HepG2 (cell line): ENCODE data around the gene MYBL2. TPM values are rescaled to one million over a fixed set of nuclear protein-coding genes. Genes with fewer than 3 reads are reported as not detected.

ENCODE experiments used
- CAMTA2 ChIP-seq: sonication (generic); formaldehyde crosslinking; IDR thresholded peaks from 2 replicates; pipeline ENCODE4 v1.4.0; 2020; ENCODE audit warnings: mild to moderate bottlenecking, missing genetic modification reagents, borderline replicate concordance
- CBFB ChIP-seq: sonication (generic); formaldehyde crosslinking; IDR thresholded peaks from 2 replicates; pipeline ENCODE4 v1.4.0; 2020; ENCODE audit warnings: missing genetic modification reagents
- ETV5 ChIP-seq: IDR thresholded peaks from 2 replicates; pipeline ENCODE4 v1.6.1; 2018; ENCODE audit warnings: missing biosample characterization, missing genetic modification reagents, inconsistent platforms, borderline replicate concordance
- GABPB1 ChIP-seq: IDR thresholded peaks from 2 replicates; pipeline ENCODE4 v1.6.1; 2016; ENCODE audit warnings: mild to moderate bottlenecking, missing genetic modification reagents, moderate library complexity, missing compliant biosample characterization
- MAFK ChIP-seq, 2 experiments: IDR thresholded peaks in 1 of 2; conservative IDR thresholded peaks in 1 of 2; 2 replicates each; pipeline ENCODE4 v1.6.1; 2011; ENCODE audit warnings: improper control_type of control experiment in 2 of 2, low read length in 2 of 2
- MBD4 ChIP-seq: IDR thresholded peaks from 2 replicates; pipeline ENCODE4 v1.6.1; 2012; ENCODE audit warnings: low read length, inconsistent platforms, borderline replicate concordance
- PHF8 ChIP-seq: sonication (generic); formaldehyde crosslinking; IDR thresholded peaks from 2 replicates; pipeline ENCODE4 v1.5.0; 2020; ENCODE audit warnings: missing genetic modification reagents
- RAD51 ChIP-seq: fragments of 450-650 bp; IDR thresholded peaks from 2 replicates; pipeline ENCODE4 v1.6.1; 2016; ENCODE audit warnings: borderline replicate concordance
- ZFP37 ChIP-seq: sonication (generic); formaldehyde crosslinking; IDR thresholded peaks from 2 replicates; pipeline ENCODE4 v1.4.0; 2020; ENCODE audit warnings: missing genetic modification reagents, borderline replicate concordance
- ZNF430 ChIP-seq: sonication (generic); formaldehyde crosslinking; IDR thresholded peaks from 2 replicates; pipeline ENCODE4 v1.9.0; 2021; ENCODE audit warnings: mild to moderate bottlenecking, missing genetic modification reagents
- polyA plus RNA-seq, 8 experiments: library from polyadenylated mRNA; depleted of rRNA in 3 of 8; stranded (reverse) in 7 of 8; unstranded in 1 of 8; fragments of >200 nt; fragmentation: Illumina TruSeq in 4 of 8; extraction: Trizol in 4 of 8; gene quantifications; 2 replicates each; pipeline versions ENCODE4 v1.2.1 to v1.2.3, GENCODE V29; 2011 to 2016; ENCODE audit warnings: low read depth in 4 of 8, missing spikeins in 1 of 8, mixed read lengths in 1 of 8; ENCODE audit not compliant: insufficient read depth in 1 of 8
- total RNA-seq, 5 experiments: library from RNA; depleted of rRNA; stranded (reverse); fragments of >200 nt; fragmentation: Illumina TruSeq; extraction: Trizol; gene quantifications; 2 replicates each; pipeline ENCODE4 v1.2.3, GENCODE V29; 2016; ENCODE audit warnings: low read depth in 1 of 5
- TF ChIP-seq, protein P1 (sequence below): sonication (generic); formaldehyde crosslinking; IDR thresholded peaks from 2 replicates; pipeline ENCODE4 v1.4.0; 2020; ENCODE audit warnings: missing genetic modification reagents, low read depth, mild to moderate bottlenecking, borderline replicate concordance
- TF ChIP-seq, protein P2 (sequence below): sonication (generic); formaldehyde crosslinking; IDR thresholded peaks from 2 replicates; pipeline ENCODE4 v1.8.1; 2022; ENCODE audit warnings: low read depth, mild to moderate bottlenecking, missing genetic modification reagents
- TF ChIP-seq, protein P3 (sequence below): sonication (generic); formaldehyde crosslinking; conservative IDR thresholded peaks from 2 replicates; pipeline ENCODE4 v1.4.0; 2020; ENCODE audit warnings: missing genetic modification reagents
- TF ChIP-seq, protein P4 (sequence below): sonication (generic); formaldehyde crosslinking; IDR thresholded peaks from 2 replicates; pipeline ENCODE4 v1.5.0; 2020; ENCODE audit warnings: mild to moderate bottlenecking, missing genetic modification reagents, borderline replicate concordance

The MYBL2 gene
- total and polyA plus RNA-seq, 2 of the 13 experiments (the other 11 are each of a cell fraction or from before 2014, with no cell fraction given): 11.9 to 66.2 TPM

DNA sequence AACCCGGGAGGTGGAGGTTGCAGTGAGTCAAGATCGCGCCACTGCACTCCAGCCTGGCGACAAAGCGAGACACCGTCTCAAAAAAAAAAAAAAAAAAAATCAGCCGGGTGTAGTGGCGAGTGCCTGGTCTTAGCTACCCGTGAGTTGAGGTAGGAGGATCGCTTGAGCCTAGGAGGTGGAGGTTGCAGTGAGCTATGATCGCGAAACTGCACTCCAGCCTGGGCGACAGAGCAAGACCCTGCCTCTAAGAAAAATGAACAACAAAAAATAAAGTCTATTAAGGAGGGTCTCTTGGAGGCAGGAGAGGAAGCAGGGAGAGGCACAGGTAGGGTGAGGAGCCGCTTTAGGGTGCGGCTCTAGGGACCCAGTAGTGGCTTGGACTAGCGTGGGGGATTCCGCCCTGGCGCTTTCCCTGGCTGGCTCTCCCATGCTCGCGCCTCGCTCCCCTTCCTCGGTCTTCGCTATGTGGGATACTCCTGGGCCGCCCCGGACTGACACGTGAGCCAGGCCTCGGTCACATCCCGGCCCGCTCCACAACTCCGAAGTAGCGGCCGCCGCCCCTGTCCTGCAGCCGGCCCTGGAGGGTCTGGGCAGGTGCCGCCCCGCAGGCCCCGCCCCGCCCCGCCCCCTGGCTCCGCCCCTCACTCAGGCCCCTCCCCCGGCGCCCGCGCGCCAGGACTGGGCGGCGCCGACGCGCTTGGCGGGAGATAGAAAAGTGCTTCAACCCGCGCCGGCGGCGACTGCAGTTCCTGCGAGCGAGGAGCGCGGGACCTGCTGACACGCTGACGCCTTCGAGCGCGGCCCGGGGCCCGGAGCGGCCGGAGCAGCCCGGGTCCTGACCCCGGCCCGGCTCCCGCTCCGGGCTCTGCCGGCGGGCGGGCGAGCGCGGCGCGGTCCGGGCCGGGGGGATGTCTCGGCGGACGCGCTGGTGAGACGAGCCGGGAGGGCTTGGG, at the start of gene MYBL2 (continued):
- TF ChIP-seq MAFK (conservative IDR thresholded peaks at IDR 0.05 in 1 of 2, IDR thresholded peaks at IDR 0.05 in 1 of 2; ENCODE audit: low read length in 2 of 2): no peak
- TF ChIP-seq, protein P1, sequence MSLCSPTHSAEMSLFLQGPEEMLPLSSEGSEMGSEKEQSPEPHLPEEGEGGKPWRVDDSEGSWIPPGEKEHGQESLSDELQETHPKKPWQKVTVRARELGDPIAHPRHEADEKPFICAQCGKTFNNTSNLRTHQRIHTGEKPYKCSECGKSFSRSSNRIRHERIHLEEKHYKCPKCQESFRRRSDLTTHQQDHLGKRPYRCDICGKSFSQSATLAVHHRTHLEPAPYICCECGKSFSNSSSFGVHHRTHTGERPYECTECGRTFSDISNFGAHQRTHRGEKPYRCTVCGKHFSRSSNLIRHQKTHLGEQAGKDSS (CRISPR knock-in tag): no peak
- TF ChIP-seq ETV5: peak; percentile 28; the same call in 1 of the 2 replicates
- peak; percentile 71 for TF ChIP-seq GABPB1 (CRISPR knock-in tag)
- peak; percentile 56; the same call in 1 of the 2 replicates for TF ChIP-seq CBFB (CRISPR knock-in tag)
- peak; percentile 79 for TF ChIP-seq PHF8 (CRISPR knock-in tag)
- peak; percentile 93; the same call in 1 of the 2 replicates for TF ChIP-seq CAMTA2
- TF ChIP-seq, protein P2, sequence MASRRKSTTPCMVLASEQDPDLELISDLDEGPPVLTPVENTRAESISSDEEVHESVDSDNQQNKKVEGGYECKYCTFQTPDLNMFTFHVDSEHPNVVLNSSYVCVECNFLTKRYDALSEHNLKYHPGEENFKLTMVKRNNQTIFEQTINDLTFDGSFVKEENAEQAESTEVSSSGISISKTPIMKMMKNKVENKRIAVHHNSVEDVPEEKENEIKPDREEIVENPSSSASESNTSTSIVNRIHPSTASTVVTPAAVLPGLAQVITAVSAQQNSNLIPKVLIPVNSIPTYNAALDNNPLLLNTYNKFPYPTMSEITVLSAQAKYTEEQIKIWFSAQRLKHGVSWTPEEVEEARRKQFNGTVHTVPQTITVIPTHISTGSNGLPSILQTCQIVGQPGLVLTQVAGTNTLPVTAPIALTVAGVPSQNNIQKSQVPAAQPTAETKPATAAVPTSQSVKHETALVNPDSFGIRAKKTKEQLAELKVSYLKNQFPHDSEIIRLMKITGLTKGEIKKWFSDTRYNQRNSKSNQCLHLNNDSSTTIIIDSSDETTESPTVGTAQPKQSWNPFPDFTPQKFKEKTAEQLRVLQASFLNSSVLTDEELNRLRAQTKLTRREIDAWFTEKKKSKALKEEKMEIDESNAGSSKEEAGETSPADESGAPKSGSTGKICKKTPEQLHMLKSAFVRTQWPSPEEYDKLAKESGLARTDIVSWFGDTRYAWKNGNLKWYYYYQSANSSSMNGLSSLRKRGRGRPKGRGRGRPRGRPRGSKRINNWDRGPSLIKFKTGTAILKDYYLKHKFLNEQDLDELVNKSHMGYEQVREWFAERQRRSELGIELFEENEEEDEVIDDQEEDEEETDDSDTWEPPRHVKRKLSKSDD (CRISPR knock-in tag): no peak
- TF ChIP-seq, protein P3, sequence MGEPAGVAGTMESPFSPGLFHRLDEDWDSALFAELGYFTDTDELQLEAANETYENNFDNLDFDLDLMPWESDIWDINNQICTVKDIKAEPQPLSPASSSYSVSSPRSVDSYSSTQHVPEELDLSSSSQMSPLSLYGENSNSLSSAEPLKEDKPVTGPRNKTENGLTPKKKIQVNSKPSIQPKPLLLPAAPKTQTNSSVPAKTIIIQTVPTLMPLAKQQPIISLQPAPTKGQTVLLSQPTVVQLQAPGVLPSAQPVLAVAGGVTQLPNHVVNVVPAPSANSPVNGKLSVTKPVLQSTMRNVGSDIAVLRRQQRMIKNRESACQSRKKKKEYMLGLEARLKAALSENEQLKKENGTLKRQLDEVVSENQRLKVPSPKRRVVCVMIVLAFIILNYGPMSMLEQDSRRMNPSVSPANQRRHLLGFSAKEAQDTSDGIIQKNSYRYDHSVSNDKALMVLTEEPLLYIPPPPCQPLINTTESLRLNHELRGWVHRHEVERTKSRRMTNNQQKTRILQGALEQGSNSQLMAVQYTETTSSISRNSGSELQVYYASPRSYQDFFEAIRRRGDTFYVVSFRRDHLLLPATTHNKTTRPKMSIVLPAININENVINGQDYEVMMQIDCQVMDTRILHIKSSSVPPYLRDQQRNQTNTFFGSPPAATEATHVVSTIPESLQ: 0 out of 2 replicates have a peak, but pooled peaks have one; percentile 25
- TF ChIP-seq, protein P4, sequence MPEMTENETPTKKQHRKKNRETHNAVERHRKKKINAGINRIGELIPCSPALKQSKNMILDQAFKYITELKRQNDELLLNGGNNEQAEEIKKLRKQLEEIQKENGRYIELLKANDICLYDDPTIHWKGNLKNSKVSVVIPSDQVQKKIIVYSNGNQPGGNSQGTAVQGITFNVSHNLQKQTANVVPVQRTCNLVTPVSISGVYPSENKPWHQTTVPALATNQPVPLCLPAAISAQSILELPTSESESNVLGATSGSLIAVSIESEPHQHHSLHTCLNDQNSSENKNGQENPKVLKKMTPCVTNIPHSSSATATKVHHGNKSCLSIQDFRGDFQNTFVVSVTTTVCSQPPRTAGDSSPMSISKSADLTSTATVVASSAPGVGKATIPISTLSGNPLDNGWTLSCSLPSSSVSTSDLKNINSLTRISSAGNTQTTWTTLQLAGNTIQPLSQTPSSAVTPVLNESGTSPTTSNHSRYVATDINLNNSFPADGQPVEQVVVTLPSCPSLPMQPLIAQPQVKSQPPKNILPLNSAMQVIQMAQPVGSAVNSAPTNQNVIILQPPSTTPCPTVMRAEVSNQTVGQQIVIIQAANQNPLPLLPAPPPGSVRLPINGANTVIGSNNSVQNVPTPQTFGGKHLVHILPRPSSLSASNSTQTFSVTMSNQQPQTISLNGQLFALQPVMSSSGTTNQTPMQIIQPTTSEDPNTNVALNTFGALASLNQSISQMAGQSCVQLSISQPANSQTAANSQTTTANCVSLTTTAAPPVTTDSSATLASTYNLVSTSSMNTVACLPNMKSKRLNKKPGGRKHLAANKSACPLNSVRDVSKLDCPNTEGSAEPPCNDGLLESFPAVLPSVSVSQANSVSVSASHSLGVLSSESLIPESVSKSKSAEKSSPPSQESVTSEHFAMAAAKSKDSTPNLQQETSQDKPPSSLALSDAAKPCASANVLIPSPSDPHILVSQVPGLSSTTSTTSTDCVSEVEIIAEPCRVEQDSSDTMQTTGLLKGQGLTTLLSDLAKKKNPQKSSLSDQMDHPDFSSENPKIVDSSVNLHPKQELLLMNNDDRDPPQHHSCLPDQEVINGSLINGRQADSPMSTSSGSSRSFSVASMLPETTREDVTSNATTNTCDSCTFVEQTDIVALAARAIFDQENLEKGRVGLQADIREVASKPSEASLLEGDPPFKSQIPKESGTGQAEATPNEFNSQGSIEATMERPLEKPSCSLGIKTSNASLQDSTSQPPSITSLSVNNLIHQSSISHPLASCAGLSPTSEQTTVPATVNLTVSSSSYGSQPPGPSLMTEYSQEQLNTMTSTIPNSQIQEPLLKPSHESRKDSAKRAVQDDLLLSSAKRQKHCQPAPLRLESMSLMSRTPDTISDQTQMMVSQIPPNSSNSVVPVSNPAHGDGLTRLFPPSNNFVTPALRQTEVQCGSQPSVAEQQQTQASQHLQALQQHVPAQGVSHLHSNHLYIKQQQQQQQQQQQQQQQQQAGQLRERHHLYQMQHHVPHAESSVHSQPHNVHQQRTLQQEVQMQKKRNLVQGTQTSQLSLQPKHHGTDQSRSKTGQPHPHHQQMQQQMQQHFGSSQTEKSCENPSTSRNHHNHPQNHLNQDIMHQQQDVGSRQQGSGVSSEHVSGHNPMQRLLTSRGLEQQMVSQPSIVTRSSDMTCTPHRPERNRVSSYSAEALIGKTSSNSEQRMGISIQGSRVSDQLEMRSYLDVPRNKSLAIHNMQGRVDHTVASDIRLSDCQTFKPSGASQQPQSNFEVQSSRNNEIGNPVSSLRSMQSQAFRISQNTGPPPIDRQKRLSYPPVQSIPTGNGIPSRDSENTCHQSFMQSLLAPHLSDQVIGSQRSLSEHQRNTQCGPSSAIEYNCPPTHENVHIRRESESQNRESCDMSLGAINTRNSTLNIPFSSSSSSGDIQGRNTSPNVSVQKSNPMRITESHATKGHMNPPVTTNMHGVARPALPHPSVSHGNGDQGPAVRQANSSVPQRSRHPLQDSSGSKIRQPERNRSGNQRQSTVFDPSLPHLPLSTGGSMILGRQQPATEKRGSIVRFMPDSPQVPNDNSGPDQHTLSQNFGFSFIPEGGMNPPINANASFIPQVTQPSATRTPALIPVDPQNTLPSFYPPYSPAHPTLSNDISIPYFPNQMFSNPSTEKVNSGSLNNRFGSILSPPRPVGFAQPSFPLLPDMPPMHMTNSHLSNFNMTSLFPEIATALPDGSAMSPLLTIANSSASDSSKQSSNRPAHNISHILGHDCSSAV: no peak
- no peak for TF ChIP-seq RAD51
- peak; percentile 49 for TF ChIP-seq ZNF430 (CRISPR knock-in tag)
- no peak for TF ChIP-seq MBD4
- TF ChIP-seq ZFP37 (CRISPR knock-in tag): no peak
